ENCODE results near the gene TSSK6.

Gene TSSK6

GRCh38 chr19:19530889-19531288, 15.5 kb upstream of the TSSK6 start:
- DNase-seq (ENCODE audit: low spot score) = no peak

- DNase-seq (ENCODE audit: low spot score) = peak; percentile 37
Observed at GRCh38 chr19:19530423-19530804, 15.1 kb upstream of the TSSK6 start.

DNA sequence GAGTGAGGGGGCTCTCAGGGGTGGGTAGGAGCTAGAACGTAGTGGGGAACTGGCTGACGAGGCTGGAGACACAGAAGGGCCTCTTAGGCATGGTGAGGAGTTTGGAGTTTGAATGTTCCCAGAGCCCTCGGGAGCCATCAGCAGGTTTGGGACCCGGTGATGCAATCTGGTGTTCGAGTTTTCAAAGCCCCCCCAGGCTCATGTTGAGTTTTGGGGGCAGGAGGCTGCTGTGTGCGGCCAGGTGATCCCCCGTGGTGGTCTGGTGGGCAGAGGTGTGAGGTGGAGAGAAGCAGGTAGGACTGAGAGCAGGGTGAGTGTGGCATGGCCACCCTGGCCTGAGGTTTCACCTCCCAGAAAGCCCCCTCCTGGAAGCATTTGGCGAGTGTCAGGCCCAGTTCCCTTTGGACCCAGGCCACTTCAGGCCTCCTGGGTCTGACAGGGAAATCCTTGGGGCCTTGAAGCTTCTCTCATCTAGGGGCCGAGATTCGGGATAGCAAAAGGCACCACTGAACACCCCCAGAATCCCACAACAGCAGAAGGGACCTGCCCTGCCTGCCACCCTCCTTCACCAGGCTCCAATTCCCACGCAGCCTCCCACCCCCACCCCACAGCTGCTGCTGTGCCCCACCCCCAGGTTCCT, 14.6 kb upstream of the TSSK6 start:
- DNase-seq (ENCODE audit: low spot score) = no peak

- no peak for DNase-seq (ENCODE audit: low spot score)
Observed at GRCh38 chr19:19528721-19529490, 13.6 kb upstream of the TSSK6 start, which contains the start of gene YJEFN3. Gene YJEFN3, plus strand, starts transcription at chr19:19528911. Its CDS starts 22 bp downstream, at chr19:19528933.

- no peak for DNase-seq (ENCODE audit: low spot score)
Observed at GRCh38 chr19:19527674-19528625, 12.6 kb upstream of the TSSK6 start.

DNA sequence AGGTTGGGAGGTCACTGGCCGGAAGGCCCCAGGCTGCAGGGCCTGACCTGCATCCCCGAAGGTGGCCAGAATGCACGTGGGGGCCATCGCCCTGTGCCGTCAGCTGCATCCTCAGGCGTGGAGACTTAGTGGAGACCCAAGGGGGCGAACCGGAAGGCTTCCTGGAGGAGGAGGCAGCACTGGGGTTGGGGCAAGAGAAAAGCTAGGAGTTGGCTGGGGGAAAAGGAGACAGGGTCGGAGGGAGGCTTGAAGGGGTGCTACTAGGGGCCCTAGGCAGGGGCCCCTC, 12.0 kb upstream of the TSSK6 start:
- DNase-seq (ENCODE audit: low spot score) = no peak

- no peak for DNase-seq (ENCODE audit: low spot score)
Observed at GRCh38 chr19:19526581-19527370, 11.4 kb upstream of the TSSK6 start.

DNA sequence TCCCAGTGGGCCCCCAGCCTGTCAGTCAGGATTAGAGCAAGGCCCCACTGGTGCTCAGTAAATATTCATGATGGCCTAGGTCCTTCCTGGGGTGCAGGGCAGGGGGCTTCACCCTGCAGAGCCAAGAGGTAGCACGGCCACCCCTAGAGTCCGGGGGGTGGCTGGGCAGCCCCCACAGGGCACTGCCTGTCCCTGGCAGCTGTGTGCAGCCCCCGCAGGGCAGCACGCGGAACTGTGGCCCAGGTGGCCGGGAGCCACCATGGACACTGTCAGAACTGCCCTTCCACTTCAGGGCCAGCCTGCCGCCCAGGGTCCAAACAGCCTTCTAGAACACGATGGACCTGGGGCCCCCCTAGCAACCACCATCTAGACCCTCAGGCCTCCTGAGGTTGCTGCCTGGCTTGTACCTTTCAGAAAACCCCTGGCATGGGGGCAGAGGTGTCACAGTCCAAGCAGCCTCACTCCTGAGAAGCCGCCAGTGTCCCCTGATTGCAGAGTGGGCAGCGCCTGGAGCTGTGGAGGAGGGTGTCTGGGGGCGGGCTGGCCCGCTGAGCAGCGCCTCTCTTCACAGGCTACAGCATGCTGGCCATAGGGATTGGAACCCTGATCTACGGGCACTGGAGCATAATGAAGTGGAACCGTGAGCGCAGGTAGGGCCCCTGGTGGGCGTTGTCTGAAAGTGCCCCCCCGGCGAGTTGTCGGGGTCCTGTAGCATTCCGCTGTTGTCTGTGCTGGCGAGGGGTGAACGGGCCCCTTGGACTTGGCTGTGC, 10.4 kb upstream of the TSSK6 start:
- DNase-seq (ENCODE audit: low spot score) = no peak

- DNase-seq (ENCODE audit: low spot score) = no peak
Observed at GRCh38 chr19:19524053-19524452, 8.7 kb upstream of the TSSK6 start.

DNA sequence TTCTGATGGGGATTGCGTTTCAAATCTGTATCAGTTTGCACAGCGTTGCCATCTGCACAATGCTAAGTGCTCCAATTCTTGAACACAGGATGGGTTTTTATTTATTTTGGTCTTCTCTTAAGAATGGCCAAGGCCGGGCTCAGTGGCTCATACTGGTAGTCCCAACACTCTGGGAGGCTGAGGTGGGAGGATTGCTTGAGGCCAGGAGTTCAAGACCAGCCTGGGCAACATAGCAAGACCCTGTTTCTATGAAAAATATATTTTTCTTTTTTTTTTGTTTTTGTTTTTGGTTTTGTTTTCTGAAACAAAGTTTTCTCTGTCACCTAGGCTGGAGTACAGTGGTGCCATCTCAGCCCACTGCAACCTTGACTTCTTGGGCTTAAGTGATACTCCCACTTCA, 7.8 kb upstream of the TSSK6 start:
- DNase-seq (ENCODE audit: low spot score) = no peak

- no peak for DNase-seq (ENCODE audit: low spot score)
Observed at GRCh38 chr19:19520989-19521388, 5.6 kb upstream of the TSSK6 start.

- no peak for DNase-seq (ENCODE audit: low spot score)
Observed at GRCh38 chr19:19517235-19517619, 1.9 kb upstream of the TSSK6 start.

DNA sequence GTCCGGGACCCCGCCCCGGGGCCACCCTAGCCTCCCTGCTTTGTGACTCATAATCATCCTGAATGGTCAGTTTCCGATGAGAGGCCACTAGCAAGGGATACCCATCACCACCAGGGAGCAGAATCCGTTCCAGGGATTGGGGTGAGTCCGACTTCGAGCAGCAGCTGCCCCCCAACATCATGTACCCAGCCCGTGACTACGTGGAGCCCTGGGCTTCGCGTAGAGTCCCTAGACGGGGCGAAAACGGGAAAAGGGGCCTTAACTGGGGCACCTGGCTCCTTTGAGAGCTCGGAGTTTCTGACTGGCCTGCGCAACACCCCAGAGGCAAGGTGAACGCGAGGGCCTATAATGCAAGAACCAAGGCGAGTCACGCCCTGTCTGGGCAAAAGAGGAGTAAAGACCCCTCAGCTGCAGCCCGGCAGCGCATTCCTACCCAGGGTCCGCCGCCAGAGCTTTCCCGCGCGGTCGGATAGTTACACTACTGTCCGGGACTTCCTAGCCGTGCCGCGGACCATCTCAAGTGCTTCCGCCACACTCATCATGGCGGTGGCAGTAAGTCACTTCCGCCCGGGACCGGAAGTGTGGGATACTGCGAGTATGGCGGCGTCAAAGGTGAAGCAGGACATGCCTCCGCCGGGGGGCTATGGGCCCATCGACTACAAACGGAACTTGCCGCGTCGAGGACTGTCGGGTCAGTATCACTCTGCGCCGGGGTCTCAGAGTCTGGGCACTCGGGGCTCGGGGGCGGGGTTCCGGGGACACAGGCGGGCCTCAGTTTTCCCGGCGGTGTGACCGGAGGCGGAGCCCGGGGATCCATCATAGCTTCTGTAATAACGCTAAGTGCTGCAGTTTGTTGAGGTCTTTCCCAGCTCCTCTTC, 533 bp upstream of the TSSK6 start, which contains the start of gene NDUFA13:
Gene NDUFA13, plus strand, starts transcription at position 584 of the 878 bp plus-strand sequence. Its CDS starts 14 bp downstream, at position 598.
- DNase-seq (ENCODE audit: low spot score) = peak; percentile 90

- no peak for DNase-seq (ENCODE audit: low spot score)
Observed at GRCh38 chr19:19514215-19514657, 1.1 kb downstream of the TSSK6 start.

DNA sequence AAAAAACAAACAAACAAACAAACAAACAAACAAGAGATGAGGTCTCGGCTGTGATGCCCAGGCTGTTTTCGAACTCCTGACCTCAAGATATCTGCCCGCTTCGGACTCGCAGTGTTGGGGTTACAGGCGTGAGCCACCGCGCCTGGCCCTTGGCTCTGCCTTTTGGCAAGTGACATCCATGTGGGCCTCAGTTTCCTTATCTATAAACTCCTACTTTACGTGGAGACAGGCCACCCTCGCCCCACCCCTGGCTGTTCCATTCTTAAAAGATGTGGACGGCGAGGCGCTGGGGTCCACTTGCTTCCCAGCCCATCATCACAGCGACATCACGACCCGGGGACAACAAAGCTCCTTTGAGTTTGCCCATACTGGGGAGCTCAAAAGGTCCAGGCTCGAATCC, 1.7 kb downstream of the TSSK6 start:
- DNase-seq (ENCODE audit: low spot score) = no peak

DNA sequence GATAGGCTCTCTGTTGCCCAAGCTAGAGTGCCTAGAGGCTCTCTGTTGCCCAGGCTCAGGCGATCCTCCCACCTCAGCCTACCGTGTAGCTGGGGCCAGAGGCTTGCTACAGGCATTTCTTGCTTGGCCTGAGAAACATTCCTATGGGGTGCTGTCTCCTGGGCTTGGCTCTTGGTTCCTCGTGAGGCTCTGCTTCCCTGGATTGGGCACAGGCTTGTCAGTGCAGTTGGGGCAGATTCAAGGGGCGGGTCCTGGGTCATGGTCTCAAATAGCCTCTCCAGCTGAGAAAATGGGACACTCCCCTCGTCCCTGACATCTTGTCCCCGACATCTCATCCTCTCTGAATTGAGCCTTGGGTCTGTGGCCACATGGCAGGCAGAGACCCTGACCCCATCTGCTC, 4.9 kb downstream of the TSSK6 start:
- DNase-seq (ENCODE audit: low spot score) = no peak

DNA sequence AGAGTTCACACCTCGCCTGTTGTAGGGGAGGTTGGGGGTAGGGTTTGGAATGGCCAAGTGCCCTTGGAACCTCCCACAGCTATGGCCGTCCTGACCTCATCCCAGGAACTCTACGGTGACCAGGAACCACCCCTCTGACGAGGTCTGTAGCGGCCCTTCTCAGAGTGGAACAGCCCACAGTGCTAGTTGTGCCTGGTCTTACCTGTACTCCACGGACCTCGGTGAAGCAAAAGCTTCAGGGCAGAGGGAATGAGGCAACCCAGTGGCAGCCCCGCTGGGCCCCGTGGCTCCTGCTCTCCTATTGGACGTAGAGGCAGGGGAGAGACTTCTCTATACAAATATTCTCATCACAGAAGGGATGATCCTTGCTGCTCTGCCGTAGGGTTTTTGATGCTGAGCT, 7.1 kb downstream of the TSSK6 start:
- no peak for DNase-seq (ENCODE audit: low spot score)

GRCh38 chr19:19507354-19507753, 8.0 kb downstream of the TSSK6 start:
- no peak for DNase-seq (ENCODE audit: low spot score)

DNA sequence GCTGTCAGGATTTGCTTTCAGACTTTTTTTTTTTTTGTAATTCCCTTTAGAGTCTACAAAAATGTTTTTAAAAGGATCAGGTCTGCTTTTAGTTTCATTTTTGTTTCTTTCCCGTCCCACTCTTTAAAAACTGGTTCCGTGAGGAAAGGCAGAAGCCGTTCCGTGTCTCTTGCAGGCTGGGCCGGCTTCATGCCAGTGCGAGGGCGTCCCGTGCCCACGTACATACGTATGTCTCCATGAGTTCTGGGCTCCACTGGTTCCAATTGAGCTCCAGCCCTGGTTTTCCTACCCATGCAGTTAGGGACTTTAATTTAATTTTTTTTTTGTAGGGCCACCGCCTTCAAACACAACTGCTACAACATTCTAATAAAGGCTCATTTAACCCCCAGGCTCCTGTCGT, 8.8 kb downstream of the TSSK6 start:
- DNase-seq (ENCODE audit: low spot score) = no peak

Measured in RKO (cell line).